NCI-H1105 treated with DMSO at 0.1 percent for 48 hours (cell line): ENCODE results near the gene LARGE1.

ENCODE experiments used
- DNase-seq: peaks from one replicate; lab custom pipeline; 2025; lab: John Stamatoyannopoulos, UW

The LARGE1 gene

GRCh38 chr22:33819743-33820142 lies 100.5 kb downstream of the LARGE1 start:
- DNase-seq: no peak

- DNase-seq: peak; percentile 27
Observed at GRCh38 chr22:33817512-33818127, 102.7 kb downstream of the LARGE1 start.

GRCh38 chr22:33812360-33812977 lies 107.8 kb downstream of the LARGE1 start:
- DNase-seq: no peak

- no peak for DNase-seq
Observed at GRCh38 chr22:33811686-33812085, 108.6 kb downstream of the LARGE1 start.

GRCh38 chr22:33811208-33811607 lies 109.1 kb downstream of the LARGE1 start:
- peak; percentile 95 for DNase-seq

GRCh38 chr22:33807470-33807869 lies 112.8 kb downstream of the LARGE1 start:
- no peak for DNase-seq

- no peak for DNase-seq
Observed at GRCh38 chr22:33806191-33806590, 114.1 kb downstream of the LARGE1 start.

GRCh38 chr22:33803371-33804282 lies 116.6 kb downstream of the LARGE1 start:
- peak; percentile 2 for DNase-seq

- DNase-seq: no peak
Observed at GRCh38 chr22:33798401-33798800, 121.9 kb downstream of the LARGE1 start.

GRCh38 chr22:33796494-33796893 lies 123.8 kb downstream of the LARGE1 start:
- DNase-seq: peak; percentile 49

GRCh38 chr22:33793475-33793874 lies 126.8 kb downstream of the LARGE1 start:
- DNase-seq: no peak

- DNase-seq: no peak
Observed at GRCh38 chr22:33792832-33793231, 127.4 kb downstream of the LARGE1 start.

- DNase-seq: no peak
Observed at GRCh38 chr22:33789690-33790253, 130.5 kb downstream of the LARGE1 start.

- no peak for DNase-seq
Observed at GRCh38 chr22:33788927-33789326, 131.3 kb downstream of the LARGE1 start.

- DNase-seq: no peak
Observed at GRCh38 chr22:33787645-33788456, 132.4 kb downstream of the LARGE1 start.

GRCh38 chr22:33786149-33786548 lies 134.1 kb downstream of the LARGE1 start:
- DNase-seq: no peak

GRCh38 chr22:33785283-33785968 lies 134.8 kb downstream of the LARGE1 start:
- peak; percentile 16 for DNase-seq

GRCh38 chr22:33781411-33781810 lies 138.9 kb downstream of the LARGE1 start:
- DNase-seq: no peak

GRCh38 chr22:33780531-33781136 lies 139.6 kb downstream of the LARGE1 start:
- no peak for DNase-seq

GRCh38 chr22:33779243-33779642 lies 141.0 kb downstream of the LARGE1 start:
- no peak for DNase-seq

GRCh38 chr22:33776491-33776890 lies 143.8 kb downstream of the LARGE1 start:
- DNase-seq: no peak
